ENCODE measurements around the gene FRYL.
"Not testable (repeated sequence)": the region's sequence is repeated elsewhere in the genome, so short reads cannot be mapped to it uniquely, and the experiment has no call there.

FRYL gene

DNA sequence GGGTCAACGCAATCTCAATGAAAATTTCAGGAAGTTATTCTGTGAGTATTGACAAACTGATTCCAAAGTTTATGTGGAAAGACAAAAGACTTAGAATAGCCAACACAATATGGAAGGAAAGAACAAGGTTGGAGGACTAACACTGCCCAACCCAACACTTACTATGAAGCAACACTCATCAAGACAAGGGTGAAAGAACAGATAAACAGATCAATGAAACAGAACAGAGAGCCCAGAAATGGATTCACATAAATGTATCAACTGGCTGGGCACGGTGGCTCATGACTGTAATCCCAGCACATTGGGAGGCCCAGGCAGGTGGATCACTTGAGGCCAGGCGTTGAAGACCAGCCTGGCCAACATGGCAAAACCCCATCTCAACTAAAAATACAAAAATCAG, 41.2 kb downstream of the FRYL start:
- H3K36me3 ChIP-seq (ENCODE audit: insufficient read depth, low read depth, low read length), result no peaks in the 10 kb centered on the region
- no peak overlapping the region for H3K9ac ChIP-seq (ENCODE audit: low read depth, low read length)
- H3K27ac ChIP-seq (ENCODE audit: low read length), result no peak overlapping the region
- no peak overlapping the region for H3K4me3 ChIP-seq (ENCODE audit: low read length)
- peaks cover 3% of the 10 kb centered on the region; the same call in 1 of the 2 replicates for H3K4me1 ChIP-seq (ENCODE audit: insufficient read depth, low read length)
- no peaks in the 10 kb centered on the region for H3K27me3 ChIP-seq (ENCODE audit: insufficient read depth, low read length)
- no peaks in the 10 kb centered on the region for H3K9me3 ChIP-seq (ENCODE audit: insufficient read depth, low read depth, low read length)

DNA sequence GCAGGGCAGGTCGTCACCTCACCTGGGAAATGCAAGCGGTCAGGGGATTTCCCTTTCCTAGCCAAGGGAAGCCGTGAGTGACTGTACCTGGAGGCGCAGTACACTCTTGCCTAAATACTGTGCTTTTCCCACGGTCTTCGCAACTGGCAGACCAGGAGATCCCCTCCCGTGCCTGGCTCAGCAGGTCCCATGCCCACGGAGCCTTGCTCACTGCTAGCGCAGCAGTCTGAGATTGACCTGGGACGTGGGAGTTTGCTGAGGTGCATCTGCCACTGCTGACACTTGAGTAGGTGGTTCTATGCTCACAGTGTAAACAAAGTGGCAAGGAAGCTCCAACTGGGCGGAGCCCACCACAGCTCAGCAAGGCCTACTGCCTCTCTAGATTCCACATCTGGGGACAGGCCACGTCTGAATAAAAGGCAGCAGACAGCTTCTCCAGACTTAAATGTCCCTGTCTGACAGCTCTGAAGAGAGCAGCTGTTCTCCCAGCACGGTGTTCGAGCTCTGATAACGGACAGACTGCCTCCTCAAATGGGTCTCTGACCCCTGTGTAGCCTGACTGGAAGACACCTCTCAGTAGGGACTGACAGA, 51.1 kb downstream of the FRYL start:
- not testable (repeated sequence) for H3K36me3 ChIP-seq (ENCODE audit: insufficient read depth, low read depth, low read length); H3K4me3 ChIP-seq (ENCODE audit: low read length); H3K27me3 ChIP-seq (ENCODE audit: insufficient read depth, low read length); H3K9ac ChIP-seq (ENCODE audit: low read depth, low read length); H3K9me3 ChIP-seq (ENCODE audit: insufficient read depth, low read depth, low read length); H3K27ac ChIP-seq (ENCODE audit: low read length)
- peaks cover 10% of the 10 kb centered on the region; the same call in 1 of the 2 replicates for H3K4me1 ChIP-seq (ENCODE audit: insufficient read depth, low read length)

DNA sequence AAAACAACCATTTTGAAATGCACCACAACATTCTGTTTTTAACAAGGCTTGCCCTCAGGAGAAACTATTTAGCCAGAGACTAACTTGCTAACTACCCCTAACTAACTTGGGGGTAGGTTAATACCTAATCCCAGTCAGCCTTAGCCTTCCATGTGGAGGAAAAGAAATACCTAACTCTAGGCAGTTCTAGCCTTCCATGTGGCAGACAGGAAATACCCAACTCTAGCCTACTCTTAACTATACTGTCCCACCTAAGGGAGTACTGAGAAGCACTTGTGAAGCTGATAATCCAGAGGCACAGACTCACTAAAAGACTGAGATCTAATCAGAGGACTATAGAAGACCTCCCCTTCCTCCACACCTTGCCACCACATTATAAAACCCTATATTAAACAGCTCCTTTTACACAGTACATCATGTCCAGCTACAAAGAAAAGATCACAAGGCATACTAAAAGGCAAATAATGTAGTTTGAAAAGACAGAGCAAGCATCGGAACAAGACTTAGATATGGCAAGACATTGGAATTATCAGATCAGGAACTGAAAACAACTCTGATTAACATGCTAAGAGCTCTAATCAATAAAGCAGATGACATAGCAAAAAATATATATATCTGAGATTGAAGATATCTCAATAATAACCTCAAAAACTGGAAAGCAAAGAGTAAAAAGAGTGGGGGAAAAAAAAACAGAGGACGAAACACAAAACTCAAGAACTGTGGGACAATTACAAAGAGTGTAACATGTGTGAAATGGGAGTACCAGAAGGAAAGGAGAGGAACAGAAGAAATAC, 52.2 kb downstream of the FRYL start:
- no peak overlapping the region for H3K27ac ChIP-seq (ENCODE audit: low read length)
- no peaks in the 10 kb centered on the region for H3K27me3 ChIP-seq (ENCODE audit: insufficient read depth, low read length)
- H3K4me3 ChIP-seq (ENCODE audit: low read length), result no peak overlapping the region
- no peak overlapping the region; the same call in 1 of the 2 replicates for H3K9ac ChIP-seq (ENCODE audit: low read depth, low read length)
- peaks cover 10% of the 10 kb centered on the region; the same call in 1 of the 2 replicates for H3K4me1 ChIP-seq (ENCODE audit: insufficient read depth, low read length)
- no peaks in the 10 kb centered on the region for H3K9me3 ChIP-seq (ENCODE audit: insufficient read depth, low read depth, low read length)
- H3K36me3 ChIP-seq (ENCODE audit: insufficient read depth, low read depth, low read length), result no peaks in the 10 kb centered on the region

DNA sequence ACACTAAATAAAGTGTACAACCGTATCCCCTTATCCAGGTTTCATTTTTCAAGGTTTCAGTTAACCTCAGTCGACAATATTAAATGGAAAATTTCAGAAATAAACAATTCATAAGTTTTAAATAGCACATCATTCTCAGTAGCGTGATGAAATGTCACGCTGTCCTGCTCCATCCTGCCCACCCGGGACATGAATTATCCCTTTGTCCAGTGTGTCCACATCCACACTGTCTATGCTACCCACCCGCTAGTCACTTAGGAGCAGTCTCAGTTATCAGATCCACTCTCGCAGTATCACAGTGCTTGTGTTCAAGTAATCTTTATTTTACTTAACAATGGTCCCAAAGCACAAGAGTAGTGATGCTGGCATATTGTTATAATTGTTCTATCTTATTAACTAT, 54.7 kb downstream of the FRYL start:
- H3K36me3 ChIP-seq (ENCODE audit: insufficient read depth, low read depth, low read length), result no peaks in the 10 kb centered on the region
- no peak overlapping the region for H3K27ac ChIP-seq (ENCODE audit: low read length)
- H3K9ac ChIP-seq (ENCODE audit: low read depth, low read length), result no peak overlapping the region
- no peaks in the 10 kb centered on the region for H3K9me3 ChIP-seq (ENCODE audit: insufficient read depth, low read depth, low read length)
- H3K27me3 ChIP-seq (ENCODE audit: insufficient read depth, low read length), result no peaks in the 10 kb centered on the region
- no peak overlapping the region for H3K4me3 ChIP-seq (ENCODE audit: low read length)
- peaks cover 10% of the 10 kb centered on the region; the same call in 1 of the 2 replicates for H3K4me1 ChIP-seq (ENCODE audit: insufficient read depth, low read length)

DNA sequence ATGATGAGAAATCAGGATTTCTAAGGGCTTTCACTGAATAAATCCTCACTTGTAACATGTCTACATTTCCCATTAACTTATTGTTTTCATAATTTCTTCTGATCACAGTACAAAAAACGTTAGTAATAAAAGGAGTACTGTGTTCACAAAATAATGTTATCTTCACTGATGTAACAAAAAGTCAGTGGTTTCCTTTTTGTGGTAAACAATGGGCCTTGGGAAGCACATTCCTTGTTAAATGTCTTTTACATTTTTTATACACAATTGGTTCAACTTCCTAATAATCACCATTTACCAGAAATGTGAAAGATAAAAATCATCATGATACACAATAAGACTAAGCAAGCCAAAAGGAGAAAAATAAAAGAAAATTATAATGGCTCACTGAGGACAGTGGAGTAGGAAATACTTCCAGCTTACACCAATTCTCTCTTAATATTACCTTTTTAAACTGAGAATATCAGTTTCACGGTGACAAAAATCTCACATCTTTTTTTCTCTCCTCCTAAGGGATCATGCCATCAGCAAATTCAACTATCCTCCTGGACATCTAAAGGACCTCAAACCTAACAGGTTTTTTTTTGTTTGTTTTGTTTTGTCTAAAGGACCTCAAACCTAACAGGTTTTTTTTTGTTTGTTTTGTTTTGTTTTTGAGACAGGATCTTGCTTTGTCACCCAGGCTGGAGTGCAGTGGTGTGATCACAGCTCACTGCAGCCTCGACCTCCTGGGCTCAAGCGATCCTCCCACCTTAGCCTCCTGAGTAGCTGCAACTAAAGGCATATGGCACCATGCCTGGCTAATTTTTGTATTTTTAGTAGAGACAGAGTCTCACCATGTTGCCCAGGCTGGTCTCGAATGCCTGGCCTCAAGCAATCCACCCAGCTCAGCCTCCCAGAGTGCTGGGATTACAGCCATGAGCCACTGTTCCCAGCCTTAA, 57.3 kb downstream of the FRYL start:
- H3K27ac ChIP-seq (ENCODE audit: low read length), result no peak overlapping the region
- H3K4me3 ChIP-seq (ENCODE audit: low read length), result no peak overlapping the region
- no peak overlapping the region for H3K9ac ChIP-seq (ENCODE audit: low read depth, low read length)
- no peaks in the 10 kb centered on the region for H3K27me3 ChIP-seq (ENCODE audit: insufficient read depth, low read length)
- peaks cover 10% of the 10 kb centered on the region; the same call in 1 of the 2 replicates for H3K4me1 ChIP-seq (ENCODE audit: insufficient read depth, low read length)
- H3K9me3 ChIP-seq (ENCODE audit: insufficient read depth, low read depth, low read length), result no peaks in the 10 kb centered on the region
- H3K36me3 ChIP-seq (ENCODE audit: insufficient read depth, low read depth, low read length), result no peaks in the 10 kb centered on the region

DNA sequence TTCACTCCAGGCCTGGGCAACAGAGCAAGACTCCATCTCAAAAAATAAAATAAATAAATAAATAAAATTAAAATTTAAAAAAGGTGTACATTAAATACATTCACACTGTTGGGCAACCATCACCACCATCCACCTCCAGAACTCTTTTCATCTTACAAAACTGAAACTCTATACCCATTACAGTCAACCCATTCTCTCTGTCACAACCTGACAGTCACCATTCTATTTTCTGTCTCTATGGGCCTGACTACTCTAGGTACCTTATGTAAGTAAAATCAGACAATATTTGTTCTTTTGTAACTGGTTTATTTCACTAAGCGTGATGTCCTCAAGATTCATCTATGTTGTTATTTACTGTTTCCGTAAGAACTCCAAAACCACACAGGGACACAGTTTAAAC, 59.6 kb downstream of the FRYL start:
- Histone ChIP-seq H3K9me3 (ENCODE audit: insufficient read depth, low read depth, low read length) (no peaks in the 10 kb centered on the region), H3K36me3 (ENCODE audit: insufficient read depth, low read depth, low read length) (no peaks in the 10 kb centered on the region), H3K27me3 (ENCODE audit: insufficient read depth, low read length) (no peaks in the 10 kb centered on the region), H3K9ac (ENCODE audit: low read depth, low read length) (no peak overlapping the region), H3K27ac (ENCODE audit: low read length) (no peak overlapping the region), H3K4me1 (ENCODE audit: insufficient read depth, low read length) (no peaks in the 10 kb centered on the region; the same call in 1 of the 2 replicates), H3K4me3 (ENCODE audit: low read length) (no peak overlapping the region)

DNA sequence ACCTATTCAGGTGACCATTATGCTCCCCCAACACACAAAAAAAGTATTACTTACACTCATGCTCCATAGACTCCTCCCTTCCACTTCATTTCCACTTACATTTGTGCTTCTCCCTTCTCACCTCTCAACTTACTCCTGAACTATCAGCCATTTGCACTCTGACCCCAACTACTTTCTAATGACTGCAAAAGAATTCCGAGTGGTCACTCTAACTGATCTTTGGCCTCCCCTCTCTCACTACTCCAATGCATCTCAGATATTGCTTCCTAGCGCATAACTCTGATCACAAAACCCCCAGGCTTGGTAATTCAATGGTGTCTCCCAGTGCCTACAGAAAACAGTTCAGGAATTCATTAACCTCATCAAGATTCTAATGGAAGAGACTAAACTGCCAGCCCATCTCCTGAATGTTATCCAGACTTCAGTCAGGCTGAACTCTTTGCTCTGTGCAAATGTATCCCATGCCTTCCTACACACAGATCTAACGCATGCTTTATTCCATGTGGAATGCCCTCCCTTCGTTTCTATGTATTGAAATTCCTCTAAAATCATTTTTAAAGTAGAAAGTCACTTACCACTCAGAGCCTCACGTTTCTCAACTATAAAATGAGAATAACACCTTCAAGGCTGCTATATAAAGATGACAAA, 61.1 kb downstream of the FRYL start:
- Histone ChIP-seq H3K27ac (ENCODE audit: low read length) (no peak overlapping the region), H3K9me3 (ENCODE audit: insufficient read depth, low read depth, low read length) (no peaks in the 10 kb centered on the region), H3K4me1 (ENCODE audit: insufficient read depth, low read length) (no peaks in the 10 kb centered on the region; the same call in 1 of the 2 replicates), H3K4me3 (ENCODE audit: low read length) (no peak overlapping the region), H3K27me3 (ENCODE audit: insufficient read depth, low read length) (no peaks in the 10 kb centered on the region), H3K9ac (ENCODE audit: low read depth, low read length) (no peak overlapping the region), H3K36me3 (ENCODE audit: insufficient read depth, low read depth, low read length) (no peaks in the 10 kb centered on the region)

DNA sequence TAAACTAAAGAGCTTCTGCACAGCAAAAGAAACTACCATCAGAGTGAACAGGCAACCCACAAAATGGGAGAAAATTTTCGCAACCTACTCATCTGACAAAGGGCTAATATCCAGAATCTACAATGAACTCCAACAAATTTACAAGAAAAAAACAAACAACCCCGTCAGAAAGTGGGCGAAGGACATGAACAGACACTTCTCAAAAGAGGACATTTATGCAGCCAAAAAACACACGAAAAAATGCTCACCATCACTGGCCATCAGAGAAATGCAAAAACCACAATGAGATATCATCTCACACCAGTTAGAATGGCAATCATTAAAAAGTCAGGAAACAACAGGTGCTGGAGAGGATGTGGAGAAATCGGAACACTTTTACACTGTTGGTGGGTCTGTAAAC, 63.8 kb downstream of the FRYL start:
- not testable (repeated sequence) for H3K4me1 ChIP-seq (ENCODE audit: insufficient read depth, low read length); H3K27ac ChIP-seq (ENCODE audit: low read length); H3K9me3 ChIP-seq (ENCODE audit: insufficient read depth, low read depth, low read length); H3K9ac ChIP-seq (ENCODE audit: low read depth, low read length); H3K4me3 ChIP-seq (ENCODE audit: low read length); H3K36me3 ChIP-seq (ENCODE audit: insufficient read depth, low read depth, low read length); H3K27me3 ChIP-seq (ENCODE audit: insufficient read depth, low read length)

DNA sequence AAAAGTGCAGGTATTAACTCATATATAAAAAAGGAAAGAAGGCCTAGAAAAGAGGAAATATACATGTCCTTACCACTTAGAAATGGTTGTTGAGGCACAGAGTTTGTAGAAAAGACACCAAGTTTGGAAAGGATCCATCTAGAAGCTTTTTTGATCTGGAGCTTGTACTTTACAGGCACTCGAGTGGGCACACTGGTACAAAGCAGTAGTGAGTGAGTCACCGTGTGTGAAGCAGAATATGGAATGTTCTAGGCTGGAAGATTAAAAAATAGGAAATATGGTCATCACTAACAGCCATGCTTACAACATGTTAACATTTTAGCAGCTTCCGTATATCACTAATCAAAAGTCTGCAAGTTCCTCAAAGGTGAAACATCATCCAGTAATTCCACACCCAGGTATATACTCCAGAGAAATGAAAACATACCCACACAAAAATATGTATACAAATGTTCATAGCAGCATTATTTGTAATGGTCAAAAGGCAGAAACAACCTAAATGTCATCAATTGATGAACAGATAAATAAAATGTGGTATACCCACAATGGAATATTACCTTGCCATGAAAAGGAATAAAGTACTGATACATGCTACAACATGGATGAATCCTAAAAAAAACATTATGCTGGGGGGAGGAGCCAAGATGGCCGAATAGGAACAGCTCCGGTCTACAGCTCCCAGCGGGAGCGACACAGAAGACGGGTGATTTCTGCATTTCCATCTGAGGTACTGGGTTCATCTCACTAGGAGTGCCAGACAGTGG, 69.5 kb downstream of the FRYL start:
- Histone ChIP-seq H3K9me3 (ENCODE audit: insufficient read depth, low read depth, low read length) (no peaks in the 10 kb centered on the region), H3K36me3 (ENCODE audit: insufficient read depth, low read depth, low read length) (peaks cover 22% of the 10 kb centered on the region; the same call in 1 of the 2 replicates), H3K4me3 (ENCODE audit: low read length) (no peak overlapping the region), H3K27ac (ENCODE audit: low read length) (no peak overlapping the region), H3K27me3 (ENCODE audit: insufficient read depth, low read length) (no peaks in the 10 kb centered on the region), H3K9ac (ENCODE audit: low read depth, low read length) (no peak overlapping the region), H3K4me1 (ENCODE audit: insufficient read depth, low read length) (no peaks in the 10 kb centered on the region)

DNA sequence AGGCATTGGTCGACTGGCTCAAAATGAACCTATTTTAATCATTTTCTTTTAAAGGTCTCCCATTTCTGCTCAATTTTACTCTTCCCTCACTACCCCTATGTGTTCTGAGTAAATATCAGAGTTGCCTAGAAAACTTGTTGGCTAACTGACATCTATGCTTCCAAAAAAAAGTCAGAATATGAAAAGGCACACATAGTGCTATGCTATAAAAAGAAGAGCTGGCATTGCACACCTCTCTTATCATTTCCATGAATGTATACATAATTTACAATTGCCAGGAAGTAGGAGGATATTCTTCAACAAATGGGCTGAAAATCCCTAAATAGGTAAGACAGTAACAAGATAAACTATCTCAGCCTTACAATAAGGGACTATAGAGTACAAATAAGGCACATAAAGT, 70.2 kb downstream of the FRYL start:
- H3K9ac ChIP-seq (ENCODE audit: low read depth, low read length), result no peak overlapping the region
- H3K27me3 ChIP-seq (ENCODE audit: insufficient read depth, low read length), result no peaks in the 10 kb centered on the region
- no peak overlapping the region for H3K27ac ChIP-seq (ENCODE audit: low read length)
- no peak overlapping the region for H3K4me3 ChIP-seq (ENCODE audit: low read length)
- H3K9me3 ChIP-seq (ENCODE audit: insufficient read depth, low read depth, low read length), result no peaks in the 10 kb centered on the region
- H3K36me3 ChIP-seq (ENCODE audit: insufficient read depth, low read depth, low read length), result peaks cover 22% of the 10 kb centered on the region; the same call in 1 of the 2 replicates
- H3K4me1 ChIP-seq (ENCODE audit: insufficient read depth, low read length), result no peaks in the 10 kb centered on the region

DNA sequence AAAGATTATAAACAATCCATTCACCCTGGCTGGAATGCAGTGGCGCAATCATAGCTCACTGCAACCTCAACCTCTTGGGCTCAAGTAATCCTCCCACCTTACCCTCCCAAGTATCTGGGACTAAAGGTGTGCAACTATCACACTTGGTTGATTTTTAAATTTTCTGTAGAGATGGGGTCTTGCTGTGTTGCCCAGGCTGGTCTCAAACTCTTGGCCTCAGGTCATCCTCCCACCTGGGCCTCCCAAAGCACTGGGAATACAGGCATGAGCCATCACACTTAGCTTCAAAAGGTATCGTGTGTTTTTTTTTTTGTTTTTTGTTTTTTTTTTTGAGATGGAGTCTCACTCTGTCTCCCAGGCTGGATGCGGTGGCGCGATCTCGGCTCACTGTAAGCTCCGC, 71.5 kb downstream of the FRYL start:
- Histone ChIP-seq H3K9ac (ENCODE audit: low read depth, low read length) (no peak overlapping the region), H3K27me3 (ENCODE audit: insufficient read depth, low read length) (no peaks in the 10 kb centered on the region), H3K36me3 (ENCODE audit: insufficient read depth, low read depth, low read length) (peaks cover 22% of the 10 kb centered on the region; the same call in 1 of the 2 replicates), H3K9me3 (ENCODE audit: insufficient read depth, low read depth, low read length) (no peaks in the 10 kb centered on the region), H3K27ac (ENCODE audit: low read length) (no peak overlapping the region), H3K4me1 (ENCODE audit: insufficient read depth, low read length) (peaks cover 6% of the 10 kb centered on the region), H3K4me3 (ENCODE audit: low read length) (no peak overlapping the region)

Data from iPS-20b (cell line).